Stimulated activated CD4-positive, alpha-beta T cell treated with anti-CD3 and anti-CD28 coated beads, Interleukin-2, amount 100 ng/mL, for 48 hours (primary cell): ENCODE data around the gene KIAA1143.

ENCODE experiments used
- DNase-seq, 2 donors: peaks; one replicate each; pipeline ENCODE4 v3.0.0-alpha.2; 2020

Gene KIAA1143

DNA sequence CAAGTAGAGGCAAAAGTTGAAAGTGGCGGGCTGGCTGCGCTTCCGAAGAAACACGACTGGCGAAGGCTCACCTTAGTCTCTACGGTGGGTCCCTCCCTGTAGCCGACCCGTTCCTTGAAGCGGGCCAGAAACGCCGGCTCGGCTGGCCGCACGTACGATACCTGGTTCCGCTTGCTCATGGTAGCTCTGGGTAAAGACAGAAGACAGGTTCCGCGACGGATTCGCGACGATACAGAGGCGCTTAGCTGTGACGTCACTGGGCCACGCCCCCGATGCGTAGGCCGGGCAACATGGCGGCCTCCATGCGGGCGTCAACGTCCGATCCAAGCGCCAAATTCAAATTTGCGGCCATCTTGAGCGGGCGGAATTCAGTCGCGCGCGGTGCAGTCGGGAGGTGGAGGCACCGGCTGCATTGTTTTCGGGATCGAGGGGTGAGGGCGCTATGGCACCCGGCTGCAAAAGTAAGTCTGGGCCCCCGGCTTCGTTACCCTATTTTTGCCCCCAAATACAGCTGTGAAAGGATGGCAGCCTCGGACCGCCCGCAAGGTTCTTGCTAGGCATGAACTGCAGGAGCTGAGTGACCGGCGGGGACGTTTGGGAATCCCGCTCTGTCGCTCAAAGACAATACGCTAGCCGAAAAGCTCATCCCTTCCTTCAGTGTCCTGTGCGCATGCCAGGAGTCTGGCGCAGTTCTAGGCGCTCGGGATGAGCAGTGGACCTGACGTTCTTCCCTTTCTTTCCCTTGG is at the start of gene KIAA1143, which contains the start of gene KIF15:
KIAA1143 (minus strand) TSS at position 196 of the 746 bp plus-strand sequence; CDS start at position 179, 17 bp downstream.
KIF15 (plus strand) TSS at position 371 of the 746 bp plus-strand sequence; CDS start at position 443, 72 bp downstream.
- DNase-seq: peak; percentile 98 to 99

DNA sequence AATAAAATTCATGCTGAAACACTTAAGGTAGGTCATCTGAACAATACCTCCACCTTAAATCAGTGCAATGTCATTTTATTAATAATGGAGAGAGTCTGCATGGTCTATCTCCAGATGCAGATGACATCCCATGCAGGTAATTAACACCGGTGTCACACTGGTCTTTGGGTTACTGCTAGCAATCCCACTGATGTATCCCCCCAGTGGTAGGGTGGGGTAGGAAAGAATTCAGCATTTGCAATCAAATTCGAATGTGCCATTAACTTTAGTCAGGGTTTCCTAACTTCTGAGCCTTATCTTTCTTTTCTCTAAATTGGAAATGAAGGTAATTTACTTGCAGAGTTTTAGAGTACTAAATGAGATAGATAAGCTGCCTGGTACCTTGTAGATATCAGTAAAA is 44.5 kb upstream of the KIAA1143 start:
- DNase-seq: no peak

DNA sequence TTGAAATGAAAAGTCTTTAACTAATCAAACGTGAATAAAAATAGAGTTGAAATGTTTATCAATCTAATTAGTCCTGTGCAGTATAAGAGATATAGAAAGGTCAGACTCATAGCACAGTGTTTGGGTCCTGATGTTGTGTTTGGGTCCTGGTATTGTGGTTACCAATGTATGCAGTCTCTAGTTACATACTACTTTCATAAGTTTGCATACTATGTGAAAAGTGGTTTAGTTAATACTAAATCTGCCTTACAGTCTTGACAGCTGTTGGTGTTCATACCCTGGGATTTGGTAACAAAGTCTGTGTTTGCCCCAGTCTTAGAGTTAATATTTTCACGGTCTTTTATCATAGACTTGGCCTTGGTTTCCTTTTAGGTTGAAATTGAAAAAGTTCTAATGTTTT is 41.9 kb upstream of the KIAA1143 start:
- no peak for DNase-seq

DNA sequence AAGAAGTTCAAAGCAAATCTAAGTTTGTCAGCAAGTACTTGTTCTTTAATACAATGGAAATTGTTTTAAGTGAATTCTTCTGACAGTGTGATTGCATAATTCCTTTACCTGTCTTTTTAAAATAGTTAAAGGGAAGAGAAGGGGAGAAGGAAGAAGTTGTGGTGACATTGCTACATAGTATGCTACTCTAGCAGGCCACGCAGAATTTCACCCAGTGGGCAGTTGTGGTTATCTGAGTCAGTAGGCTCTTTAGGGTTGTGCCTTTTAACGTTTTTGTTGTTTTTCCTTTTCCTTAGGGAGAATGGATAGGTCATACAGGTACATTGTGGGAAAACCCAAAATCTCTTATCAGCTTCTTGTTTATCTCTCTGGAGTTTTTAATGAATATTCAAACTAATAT is 40.6 kb upstream of the KIAA1143 start:
- DNase-seq: no peak

DNA sequence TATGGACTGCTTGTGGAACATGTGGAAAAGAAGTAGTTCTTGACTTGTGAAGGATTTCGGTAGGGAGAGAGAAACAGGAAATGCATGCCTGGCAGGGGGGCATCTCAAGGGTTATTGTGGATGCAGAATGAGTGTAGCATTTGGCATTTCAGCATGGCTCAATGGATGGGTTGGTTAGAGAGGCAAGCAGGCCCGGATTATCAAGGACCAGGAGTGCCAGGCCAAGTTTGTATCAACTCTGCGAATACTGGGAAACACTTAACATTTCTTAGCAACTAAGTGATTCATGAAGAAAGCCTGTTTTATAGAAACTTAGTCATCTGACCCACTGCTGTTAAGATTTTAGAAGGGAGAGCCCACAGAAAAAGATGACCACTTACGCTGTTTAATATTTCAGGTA is 33.8 kb upstream of the KIAA1143 start:
- no peak for DNase-seq

DNA sequence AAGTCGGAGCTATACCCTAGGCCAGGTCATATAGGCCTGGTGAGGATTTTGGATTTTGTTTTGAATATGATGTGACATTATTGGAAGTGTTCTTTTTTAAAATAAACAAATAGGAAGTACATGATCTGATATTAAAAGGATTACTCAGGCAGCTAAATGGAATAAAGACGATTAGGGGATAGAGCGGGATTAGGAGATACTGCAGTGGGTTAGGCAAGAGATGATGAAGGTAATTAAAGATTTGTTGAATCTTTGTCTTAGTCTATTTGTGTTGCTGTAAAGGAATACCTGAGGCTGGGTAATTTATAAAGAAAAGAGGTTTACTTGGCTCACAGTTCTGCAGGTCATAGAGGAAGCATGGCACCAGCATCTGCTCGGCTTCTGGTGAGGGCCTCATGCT is 21.5 kb upstream of the KIAA1143 start:
- DNase-seq: no peak

DNA sequence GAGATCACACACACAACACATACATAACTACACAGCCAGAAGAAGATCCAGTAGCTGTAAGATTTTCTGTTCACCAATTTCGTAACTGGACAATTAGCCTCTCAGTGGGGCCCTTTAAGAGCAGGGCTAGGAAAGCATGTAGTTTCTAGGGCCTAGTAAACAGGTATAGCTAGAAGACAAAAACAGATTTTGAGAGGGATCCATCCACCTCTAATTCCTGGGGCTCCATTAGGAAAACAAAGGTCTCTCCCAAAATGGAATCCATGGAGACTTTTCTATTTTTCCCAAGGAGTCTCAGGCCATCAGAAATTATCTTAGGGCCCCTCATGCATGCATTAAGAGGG is 10.7 kb upstream of the KIAA1143 start:
- no peak for DNase-seq

DNA sequence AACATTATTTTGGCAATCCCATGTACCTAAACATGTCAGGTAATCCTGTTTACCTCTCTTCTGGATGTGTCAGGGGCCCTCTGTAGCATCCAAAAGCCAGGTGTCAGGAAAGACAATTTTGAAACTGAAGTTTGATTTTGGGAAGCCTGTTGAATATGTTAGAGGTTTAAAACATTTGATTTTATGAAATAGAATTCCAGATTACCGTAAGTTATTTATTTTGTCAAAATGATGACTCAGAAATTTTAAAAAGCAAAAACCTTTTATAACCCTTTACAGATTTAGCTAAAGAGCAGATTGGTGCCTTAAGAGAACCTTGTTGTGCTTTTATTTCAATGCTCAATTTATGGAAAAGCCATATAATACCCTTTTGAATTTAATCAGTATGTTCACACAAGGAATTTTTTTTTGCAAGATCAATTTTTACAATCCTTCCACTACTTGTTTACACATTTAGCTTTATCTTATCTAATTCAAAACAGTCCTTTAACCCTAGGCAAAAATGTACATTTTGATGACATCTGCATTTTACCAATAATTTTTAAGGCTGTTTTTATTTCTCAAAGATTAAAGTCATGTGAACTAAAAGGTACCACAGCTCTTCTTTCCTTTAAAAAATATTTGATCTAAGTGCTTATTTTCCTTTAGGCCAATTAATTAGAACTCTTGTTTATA is 10.1 kb upstream of the KIAA1143 start:
- DNase-seq: no peak

DNA sequence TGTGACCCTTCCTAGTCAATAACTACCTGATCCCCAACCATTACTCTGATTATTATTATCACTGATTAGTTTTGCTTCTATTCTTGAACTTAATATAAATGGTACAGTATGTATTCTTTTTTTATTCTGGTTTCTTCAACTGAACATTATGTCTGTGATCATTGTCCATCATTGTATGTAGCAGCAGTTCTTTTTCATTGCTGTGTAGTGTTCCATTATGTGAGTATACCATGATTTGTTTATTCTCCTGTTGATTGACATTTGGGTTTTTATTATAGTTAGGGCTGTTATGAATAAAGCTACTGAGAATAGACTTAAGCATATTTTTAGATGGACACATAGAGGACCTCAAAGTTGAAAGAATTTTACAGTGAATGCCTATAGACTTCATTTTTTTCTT is 2.8 kb upstream of the KIAA1143 start:
- DNase-seq: no peak

DNA sequence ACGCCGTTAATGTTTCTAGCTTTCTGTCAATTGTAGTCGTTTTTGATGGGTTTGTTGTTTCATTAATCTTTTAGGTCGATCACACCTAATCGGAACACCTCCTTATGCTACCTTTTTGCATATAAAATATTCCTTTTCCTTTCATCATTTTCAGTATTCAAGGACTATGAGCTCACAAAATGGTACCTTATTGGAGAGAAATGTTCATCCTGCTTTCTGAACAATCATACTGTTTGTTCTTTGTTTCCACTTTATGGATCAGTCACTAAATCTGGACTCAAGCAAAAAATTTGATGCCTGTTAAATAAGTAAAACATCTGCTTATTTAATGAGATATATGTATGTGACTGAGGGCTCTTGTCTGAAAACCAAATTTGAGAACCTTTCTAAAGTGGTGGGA is 1.3 kb upstream of the KIAA1143 start:
- no peak for DNase-seq

DNA sequence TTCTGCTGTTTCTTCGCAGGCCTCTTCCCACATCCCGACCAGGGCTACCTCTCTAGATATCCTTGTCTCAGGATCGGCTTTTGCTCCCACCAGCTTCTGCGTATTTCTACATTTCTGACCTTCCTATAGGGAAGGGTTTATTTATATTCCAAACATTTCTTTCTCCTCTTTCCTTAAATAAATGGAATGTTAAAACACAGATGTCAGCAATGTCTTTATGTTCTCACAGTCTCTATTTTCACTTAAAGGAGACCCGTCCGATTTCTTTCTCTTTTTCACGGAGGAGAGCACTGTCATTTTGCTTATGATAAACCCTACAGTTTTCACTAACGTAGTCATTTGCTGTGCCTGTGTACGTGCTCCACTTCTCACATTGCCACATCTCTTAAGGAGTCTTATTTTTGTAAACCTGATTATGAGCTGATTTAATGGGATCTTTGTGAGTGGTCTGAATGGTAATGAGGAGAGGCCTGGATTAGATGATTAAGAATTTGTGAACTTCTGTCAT is 805 bp upstream of the KIAA1143 start:
- no peak for DNase-seq

DNA sequence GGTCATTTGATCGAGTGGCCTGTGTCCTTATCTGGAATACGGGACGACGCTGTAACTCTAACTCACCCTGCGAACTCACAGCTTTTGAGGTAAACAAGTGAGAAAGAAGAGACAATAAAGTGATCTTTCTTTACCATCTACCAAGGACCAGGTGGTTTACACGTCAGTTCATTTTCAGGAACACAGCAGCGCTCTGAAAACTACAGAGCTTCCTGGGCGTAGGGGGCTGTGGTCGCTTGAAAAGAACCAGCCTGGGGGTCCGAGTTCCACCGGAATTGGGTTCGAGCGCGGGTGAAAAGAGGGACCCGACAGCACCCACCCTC is 357 bp downstream of the KIAA1143 start:
- no peak for DNase-seq

DNA sequence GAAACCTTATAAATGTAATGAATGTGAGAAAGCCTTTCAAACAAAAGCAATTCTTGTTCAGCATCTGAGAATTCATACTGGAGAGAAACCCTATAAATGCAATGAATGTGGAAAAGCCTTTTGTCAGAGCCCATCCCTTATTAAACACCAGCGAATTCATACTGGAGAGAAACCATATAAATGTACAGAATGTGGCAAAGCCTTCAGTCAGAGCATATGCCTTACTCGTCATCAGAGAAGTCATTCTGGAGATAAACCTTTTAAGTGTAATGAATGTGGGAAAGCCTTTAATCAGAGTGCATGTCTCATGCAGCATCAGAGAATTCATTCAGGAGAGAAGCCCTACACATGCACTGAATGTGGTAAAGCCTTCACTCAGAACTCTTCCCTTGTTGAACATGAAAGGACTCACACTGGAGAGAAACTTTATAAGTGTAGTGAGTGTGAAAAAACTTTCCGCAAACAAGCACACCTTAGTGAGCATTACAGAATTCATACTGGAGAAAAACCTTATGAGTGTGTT is 26.7 kb downstream of the KIAA1143 start:
- no peak for DNase-seq

DNA sequence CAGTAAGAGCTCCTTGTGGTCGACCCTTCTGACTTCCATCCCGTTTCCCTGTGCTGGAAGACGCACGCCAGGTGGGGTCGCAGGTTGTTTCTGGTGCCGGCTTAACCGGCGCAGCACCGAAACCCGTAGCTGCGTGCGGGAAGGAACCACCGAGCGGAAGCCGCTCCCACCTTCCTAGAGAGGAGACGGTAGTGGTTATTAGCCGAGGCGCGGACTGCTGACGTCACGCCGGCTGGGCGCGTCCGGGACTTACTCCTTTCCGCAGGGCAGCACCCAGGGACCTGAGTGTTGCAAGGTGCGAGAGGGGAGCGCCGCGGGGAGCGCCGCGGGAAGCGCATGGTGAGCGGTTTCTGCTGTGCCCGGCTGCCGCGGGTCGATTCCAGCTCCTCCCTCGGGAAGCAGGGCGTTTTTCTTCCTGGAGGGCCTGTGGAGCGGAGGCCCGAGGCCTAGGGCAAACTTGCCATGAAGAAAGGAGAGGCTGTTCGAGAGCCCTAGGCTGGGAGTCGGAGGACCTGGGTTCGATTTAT is 32.0 kb downstream of the KIAA1143 start, which contains the start of gene ZNF501:
ZNF501 (plus strand) TSS at position 252 of the 527 bp plus-strand sequence. CDS start 4,787 bp downstream, outside the sequence.
- DNase-seq: peak; percentile 70 to 73

DNA sequence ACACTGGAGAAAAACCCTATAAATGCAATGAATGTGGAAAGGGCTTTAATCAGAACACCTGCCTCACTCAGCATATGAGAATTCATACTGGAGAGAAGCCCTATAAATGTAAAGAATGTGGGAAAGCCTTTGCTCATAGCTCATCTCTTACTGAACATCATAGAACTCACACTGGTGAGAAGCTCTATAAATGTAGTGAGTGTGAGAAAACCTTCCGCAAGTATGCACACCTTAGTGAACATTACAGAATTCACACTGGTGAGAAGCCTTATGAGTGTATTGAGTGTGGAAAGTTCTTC is 39.4 kb downstream of the KIAA1143 start:
- no peak for DNase-seq

DNA sequence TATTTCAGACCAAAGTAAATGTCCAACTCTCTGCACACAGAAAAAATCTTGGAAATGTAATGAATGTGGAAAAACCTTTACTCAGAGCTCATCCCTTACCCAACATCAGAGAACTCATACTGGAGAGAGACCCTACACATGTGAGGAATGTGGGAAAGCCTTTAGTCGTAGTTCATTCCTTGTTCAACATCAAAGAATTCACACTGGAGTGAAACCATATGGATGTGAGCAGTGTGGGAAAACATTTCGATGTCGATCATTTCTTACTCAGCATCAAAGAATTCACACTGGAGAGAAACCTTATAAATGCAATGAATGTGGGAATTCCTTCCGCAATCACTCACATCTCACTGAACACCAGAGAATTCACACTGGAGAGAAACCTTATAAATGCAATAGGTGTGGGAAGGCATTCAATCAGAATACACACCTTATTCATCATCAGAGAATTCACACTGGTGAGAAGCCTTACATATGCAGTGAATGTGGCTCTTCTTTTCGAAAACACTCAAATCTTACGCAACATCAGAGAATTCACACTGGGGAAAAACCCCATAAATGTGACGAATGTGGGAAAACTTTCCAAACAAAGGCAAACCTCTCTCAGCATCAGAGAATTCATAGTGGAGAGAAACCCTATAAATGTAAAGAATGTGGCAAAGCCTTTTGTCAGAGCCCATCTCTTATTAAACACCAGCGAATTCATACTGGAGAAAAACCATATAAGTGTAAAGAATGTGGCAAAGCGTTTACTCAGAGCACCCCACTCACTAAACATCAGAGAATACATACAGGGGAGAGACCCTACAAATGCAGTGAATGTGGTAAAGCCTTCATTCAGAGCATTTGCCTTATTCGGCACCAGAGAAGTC is 40.0 kb downstream of the KIAA1143 start:
- no peak for DNase-seq

DNA sequence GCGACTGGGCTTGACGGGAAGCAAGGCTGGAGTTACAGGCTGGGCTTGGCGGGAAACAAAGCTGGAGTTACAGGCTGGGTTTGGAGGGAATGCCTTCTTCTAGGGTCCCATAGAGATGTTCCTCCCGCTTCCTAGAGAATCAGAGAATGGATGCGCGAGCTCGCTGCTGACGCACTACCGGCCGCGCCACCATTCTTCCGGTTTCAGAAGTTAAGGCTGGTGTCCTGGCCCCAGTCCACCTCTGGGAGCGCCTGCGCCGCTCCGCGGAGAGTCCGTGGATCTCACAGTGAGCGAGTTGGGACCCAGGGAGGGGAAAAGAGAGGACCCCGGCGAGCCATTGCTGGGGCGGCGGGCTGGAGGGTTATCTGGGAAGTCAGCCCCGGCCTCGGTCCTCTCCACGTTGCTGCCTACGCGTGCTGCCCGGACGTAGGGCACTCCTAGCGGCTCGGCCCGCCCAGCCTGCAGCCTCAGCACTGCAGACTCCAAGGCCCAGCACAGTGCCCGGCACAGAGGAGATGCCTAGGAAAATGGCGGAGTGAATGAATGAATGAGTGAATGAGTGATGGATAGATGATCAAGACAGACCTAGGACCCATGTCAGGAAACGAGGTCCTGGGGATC is 48.9 kb downstream of the KIAA1143 start, which contains the start of gene ZNF502:
ZNF502 (plus strand) TSS at position 206 of the 621 bp plus-strand sequence. CDS start 7,602 bp downstream, outside the sequence.
- DNase-seq: peak; percentile 15 to 46
